RWPE1 (cell line): ENCODE data around the gene RASAL2.

Experiments
- CTCF ChIA-PET: fragments of 350-600 bp; sonication (Branson Sonifier 250); formaldehyde crosslinking; extraction: SDS; loops from one replicate; lab custom pipeline; 2021; lab: Yijun Ruan, JAX
- POLR2A ChIA-PET: fragments of 400-600 bp; formaldehyde crosslinking; extraction: SDS; loops from one replicate; lab custom pipeline; 2020; ENCODE audit warnings: antibody characterized with exemption; ENCODE audit not compliant: low non-redundant PET; lab: Yijun Ruan, JAX
- DNase-seq: peaks from one replicate; pipeline ENCODE4 v3.0.0; 2012; ENCODE audit warnings: low spot score
- H3K27ac ChIP-seq: fragments of 450-650 bp; 2 replicates; pipeline ENCODE4 v1.5.1; 2017
- TF ChIP-seq, protein P1 (sequence below): fragments of 450-650 bp; conservative IDR thresholded peaks from 2 replicates; pipeline ENCODE4 v1.5.1; 2017; ENCODE audit warnings: low read depth, mild to moderate bottlenecking

Gene RASAL2

GRCh38 chr1:178360421-178360820 is 266.5 kb downstream of the RASAL2 start:
- CTCF ChIA-PET, result no interaction called here
- POLR2A ChIA-PET, result no interaction called here
- no peak for DNase-seq
- TF ChIP-seq, protein P1, sequence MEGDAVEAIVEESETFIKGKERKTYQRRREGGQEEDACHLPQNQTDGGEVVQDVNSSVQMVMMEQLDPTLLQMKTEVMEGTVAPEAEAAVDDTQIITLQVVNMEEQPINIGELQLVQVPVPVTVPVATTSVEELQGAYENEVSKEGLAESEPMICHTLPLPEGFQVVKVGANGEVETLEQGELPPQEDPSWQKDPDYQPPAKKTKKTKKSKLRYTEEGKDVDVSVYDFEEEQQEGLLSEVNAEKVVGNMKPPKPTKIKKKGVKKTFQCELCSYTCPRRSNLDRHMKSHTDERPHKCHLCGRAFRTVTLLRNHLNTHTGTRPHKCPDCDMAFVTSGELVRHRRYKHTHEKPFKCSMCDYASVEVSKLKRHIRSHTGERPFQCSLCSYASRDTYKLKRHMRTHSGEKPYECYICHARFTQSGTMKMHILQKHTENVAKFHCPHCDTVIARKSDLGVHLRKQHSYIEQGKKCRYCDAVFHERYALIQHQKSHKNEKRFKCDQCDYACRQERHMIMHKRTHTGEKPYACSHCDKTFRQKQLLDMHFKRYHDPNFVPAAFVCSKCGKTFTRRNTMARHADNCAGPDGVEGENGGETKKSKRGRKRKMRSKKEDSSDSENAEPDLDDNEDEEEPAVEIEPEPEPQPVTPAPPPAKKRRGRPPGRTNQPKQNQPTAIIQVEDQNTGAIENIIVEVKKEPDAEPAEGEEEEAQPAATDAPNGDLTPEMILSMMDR, result no peak
- H3K27ac ChIP-seq, result no peak overlapping the region

DNA sequence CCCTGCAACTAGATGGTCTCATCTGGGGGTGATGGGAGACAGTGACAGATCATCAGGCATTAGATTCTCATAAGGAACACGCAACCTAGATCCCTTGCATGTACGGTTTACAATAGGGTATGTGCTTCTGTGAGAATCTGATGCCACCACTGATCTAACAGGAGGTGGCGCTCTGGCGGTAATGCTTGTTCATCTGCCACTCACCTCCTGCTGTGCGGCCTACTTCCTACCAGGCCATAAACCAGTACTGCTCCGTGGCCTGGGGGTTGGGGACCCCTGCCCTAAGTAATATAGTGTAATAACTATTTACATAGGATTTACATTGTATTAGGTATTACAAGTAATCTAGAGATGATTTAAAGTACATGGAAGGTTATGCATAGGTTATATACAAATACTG is 267.9 kb downstream of the RASAL2 start:
- no peak for DNase-seq
- ChIA-PET CTCF (no interaction called here), POLR2A (no interaction called here)
- H3K27ac ChIP-seq, result no peak overlapping the region
- TF ChIP-seq, protein P1, result no peak

DNA sequence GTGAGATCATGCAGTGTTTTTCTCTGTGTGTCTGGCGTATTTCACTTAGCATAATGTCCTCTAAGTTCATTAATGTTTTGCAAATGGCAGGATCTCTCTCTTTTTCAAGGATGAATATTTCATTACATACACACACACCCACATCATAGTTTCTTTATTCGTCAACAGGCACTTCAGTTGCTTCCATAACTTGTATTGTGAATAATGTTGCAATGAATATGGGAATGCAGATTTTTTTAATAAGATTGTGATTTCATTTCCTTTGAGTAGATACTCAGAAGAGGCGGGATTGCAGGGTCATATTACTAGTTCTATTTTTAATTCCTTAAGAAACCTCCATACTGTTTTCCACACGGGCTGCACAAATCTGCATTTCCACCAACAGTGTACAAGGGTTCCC is 268.8 kb downstream of the RASAL2 start:
- no peak overlapping the region for H3K27ac ChIP-seq
- TF ChIP-seq, protein P1, result no peak
- CTCF ChIA-PET, result no interaction called here
- DNase-seq, result no peak
- POLR2A ChIA-PET, result no interaction called here

GRCh38 chr1:178364782-178365181 is 270.9 kb downstream of the RASAL2 start:
- no peak for DNase-seq
- TF ChIP-seq, protein P1, result no peak
- H3K27ac ChIP-seq, result no peak overlapping the region
- CTCF ChIA-PET, result no interaction called here
- POLR2A ChIA-PET, result no interaction called here

DNA sequence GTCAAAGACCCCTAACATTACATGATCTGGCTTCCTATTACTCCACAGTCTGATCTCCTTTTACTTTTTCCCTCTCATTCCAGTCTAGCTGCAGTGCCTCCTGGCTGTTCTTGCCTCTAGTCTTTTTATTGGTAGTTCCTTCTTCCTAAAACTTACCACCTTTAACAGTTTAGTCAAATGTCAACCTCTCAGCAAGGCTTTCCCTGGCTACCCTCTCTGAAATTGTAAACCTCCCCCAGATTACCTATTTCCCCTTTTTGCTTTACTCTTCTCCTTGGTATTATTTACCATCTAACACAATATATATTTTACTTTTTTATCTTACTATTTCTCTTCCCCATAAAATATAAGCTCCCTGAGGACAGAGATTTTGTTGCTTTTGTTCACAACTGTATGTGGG is 273.2 kb downstream of the RASAL2 start:
- ChIA-PET POLR2A (no interaction called here), CTCF (no interaction called here)
- TF ChIP-seq, protein P1, result no peak
- DNase-seq, result no peak
- H3K27ac ChIP-seq, result no peak overlapping the region

DNA sequence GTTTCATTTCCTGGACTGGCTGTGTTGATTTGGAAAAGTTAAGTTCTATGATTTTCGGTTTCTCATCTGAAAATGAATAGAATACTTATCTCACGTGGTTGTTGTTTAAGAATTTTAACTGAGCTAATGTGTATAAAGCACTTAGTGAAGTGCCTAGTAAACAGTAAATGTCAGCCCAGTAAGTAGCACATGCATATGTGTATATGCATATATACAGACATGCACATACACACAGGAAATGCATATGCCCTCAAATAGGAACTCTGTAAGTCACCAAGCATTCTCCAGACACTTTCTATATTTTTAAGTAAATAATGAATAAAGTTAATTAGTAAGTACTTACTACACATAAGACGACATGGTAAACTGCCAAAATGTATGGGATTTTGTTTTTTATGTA is 274.3 kb downstream of the RASAL2 start:
- POLR2A ChIA-PET, result no interaction called here
- CTCF ChIA-PET, result interaction anchor here (0.6 kb wide), 1 partner anchor 48 kb away, joined by 3 read pairs; no protein-coding TSS in a partner anchor

More for the DNA sequence above, 274.3 kb downstream of the RASAL2 start:
- DNase-seq, result no peak
- H3K27ac ChIP-seq, result no peak overlapping the region
- TF ChIP-seq, protein P1, result no peak
